GM21576 (cell line): ENCODE data around the gene ZNRF3.
"Not testable (repeated sequence)": the region's sequence is repeated elsewhere in the genome, so short reads cannot be mapped to it uniquely, and the experiment has no call there.

ENCODE experiments used
- ATAC-seq: cut with Tn5 transposase; IDR thresholded peaks from one replicate; pipeline ENCODE4 v1.9.1; 2021; ENCODE audit warnings: mild to moderate bottlenecking, moderate library complexity; ENCODE audit not compliant: unreplicated experiment

ZNRF3 gene

DNA sequence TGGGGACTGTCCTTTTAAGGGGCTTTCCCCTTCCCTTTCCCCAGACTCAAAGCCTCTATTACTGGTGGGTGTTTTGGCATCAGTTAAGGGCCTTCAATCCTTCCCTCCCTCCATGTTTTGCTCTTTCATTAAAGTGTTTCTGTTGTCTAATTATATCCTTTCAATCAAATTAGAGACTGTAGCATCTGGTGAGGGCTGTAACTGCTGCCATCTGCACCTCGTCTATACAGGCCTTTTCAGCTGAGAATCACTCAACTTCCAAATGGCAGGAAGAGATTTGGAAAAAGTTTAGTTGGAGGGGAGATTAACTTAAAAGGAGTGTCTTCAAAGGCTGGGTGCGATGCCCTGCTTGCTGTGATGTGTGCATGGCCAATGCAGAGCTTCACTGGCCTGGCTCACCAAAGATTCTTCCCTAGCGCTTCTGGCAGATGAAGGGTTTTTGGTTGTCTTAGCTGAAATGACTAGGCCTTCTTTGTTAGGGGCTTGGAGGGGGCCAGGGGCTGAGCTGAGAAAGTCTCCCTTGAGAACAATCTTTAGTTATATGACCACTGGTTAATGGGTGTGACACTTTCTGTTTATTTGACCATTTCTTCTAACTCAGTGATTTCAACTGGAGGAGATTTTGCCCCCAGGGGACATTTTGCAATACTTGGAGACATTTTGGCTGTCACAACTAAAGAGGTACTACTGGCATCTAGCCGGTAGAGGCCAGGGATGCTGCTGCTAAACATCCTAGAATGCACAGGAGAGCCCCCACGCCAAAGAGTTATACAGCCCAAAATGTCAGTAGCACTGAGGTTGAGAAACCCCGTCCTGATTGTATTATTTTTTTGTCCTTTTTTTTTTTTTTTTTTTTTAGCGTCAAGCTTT lies 197.0 kb downstream of the ZNRF3 start:
- ATAC-seq: no peak

DNA sequence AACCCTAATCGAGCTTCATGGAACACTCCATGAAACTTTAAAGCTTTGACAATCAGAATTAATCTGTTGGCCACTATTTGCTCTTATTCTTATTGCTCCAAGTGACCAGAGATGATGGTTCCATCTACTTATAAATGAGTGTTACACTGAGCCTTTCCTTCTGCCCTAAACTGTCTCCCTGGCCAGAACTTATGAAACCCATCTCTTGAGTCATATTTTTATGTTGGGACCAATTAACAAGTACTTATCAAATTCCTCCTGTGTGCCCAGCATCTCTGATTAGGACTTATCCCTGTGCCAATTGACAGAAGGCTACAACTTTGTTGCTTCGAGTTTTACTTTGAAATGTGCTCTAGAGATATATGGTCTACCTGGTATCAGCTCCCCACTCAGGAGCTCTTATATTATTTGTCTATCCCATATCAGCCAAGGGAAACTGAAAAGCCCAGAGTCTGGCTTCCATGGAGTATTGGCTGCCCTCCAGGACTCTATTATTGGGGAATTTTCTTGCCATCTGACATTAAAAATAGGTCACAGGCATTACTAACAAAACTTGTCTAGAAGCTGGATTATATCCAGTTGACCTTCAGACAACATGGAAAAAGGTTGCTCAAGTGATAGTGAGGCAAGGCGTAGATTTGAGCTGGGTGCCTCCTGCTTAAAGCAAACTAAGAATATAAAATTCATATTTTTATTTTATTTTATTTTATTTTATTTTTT lies 198.3 kb downstream of the ZNRF3 start:
- no peak for ATAC-seq

GRCh38 chr22:29082826-29083545 lies 199.6 kb downstream of the ZNRF3 start:
- ATAC-seq: no peak

- not testable (repeated sequence) for ATAC-seq
These were observed 200.2 kb downstream of the ZNRF3 start for GRCh38 chr22:29083576-29083932.

- ATAC-seq: no peak
These were observed 200.7 kb downstream of the ZNRF3 start for GRCh38 chr22:29083933-29084591.

GRCh38 chr22:29087012-29087411 lies 203.6 kb downstream of the ZNRF3 start:
- ATAC-seq: no peak

GRCh38 chr22:29088809-29089208 lies 205.4 kb downstream of the ZNRF3 start:
- no peak for ATAC-seq

- ATAC-seq: no peak
These were observed 206.1 kb downstream of the ZNRF3 start for GRCh38 chr22:29089507-29089906.

DNA sequence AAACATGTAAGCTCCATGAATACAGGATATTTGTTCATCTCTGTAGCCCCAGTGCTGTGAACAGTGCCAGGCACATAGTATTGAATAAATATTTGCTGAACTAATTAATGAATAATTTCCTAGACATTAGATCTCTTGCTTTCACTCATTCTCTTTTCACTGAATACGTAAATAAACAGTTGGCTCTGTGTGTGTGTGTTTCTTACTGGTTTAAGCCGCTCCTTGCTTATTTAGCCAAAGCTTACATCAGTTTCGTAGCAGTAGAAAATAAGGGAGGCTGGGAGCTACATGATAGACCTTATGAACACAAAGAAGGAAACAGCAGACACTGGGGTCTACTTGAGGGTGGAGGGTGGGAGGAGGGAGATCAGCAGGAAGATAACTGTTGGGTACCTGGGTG lies 206.7 kb downstream of the ZNRF3 start:
- no peak for ATAC-seq

GRCh38 chr22:29092243-29092642 lies 208.9 kb downstream of the ZNRF3 start:
- ATAC-seq: no peak

DNA sequence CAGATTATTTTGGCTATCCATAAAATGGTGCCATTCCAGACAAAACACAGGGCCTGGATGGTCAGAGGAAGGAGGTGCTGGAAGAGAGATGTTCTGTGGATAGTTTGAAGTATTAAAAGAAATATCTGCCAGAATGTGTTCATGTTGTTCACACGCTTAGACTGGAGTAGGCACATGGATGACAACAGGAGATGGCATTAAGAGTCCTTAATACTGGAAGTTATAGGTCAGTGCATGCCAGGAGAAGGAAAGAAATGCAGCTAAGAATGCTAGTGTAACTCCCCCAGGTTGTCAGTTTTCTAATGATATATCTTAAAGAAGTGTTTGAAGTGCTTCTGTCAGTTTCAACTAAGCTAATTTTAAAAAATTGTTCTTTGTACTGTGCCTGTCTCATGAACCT lies 209.7 kb downstream of the ZNRF3 start:
- ATAC-seq: no peak

DNA sequence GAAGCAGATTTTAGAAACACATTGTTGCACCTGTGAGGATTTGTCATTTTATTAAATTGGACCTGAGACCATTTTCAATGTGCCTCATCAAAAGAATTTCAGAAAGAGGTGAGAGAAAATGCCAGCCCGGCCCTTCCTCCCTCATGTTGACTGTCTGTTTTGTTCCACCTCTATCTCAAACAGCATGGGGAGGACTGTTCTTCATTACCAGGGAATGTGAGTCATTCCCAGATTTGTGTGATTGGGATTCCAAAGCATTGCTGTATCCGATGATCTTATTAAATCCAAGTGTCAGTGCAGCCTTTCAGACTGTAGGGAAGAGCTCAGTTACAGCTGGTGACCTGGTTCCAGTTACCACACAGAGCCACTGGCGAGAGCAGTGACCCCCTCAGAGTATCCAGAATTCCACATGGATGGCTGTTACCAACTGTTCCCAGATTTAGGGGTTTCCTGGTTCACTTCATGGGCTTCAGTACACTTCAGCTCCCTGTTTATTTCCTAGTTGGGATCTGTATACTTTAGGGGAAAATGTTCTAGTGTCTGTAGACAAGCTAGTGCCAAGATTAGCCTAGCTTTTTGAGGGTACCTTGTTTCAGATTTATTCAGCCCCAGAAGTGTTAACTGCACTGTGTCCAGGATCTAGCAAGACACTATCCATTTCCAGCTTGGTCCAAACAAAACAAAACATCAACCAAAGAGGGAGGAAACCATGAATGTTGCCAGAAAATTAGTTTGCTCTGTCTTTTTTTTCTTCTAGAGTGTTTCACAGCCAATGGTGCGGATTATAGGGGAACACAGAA lies 210.3 kb downstream of the ZNRF3 start:
- no peak for ATAC-seq

DNA sequence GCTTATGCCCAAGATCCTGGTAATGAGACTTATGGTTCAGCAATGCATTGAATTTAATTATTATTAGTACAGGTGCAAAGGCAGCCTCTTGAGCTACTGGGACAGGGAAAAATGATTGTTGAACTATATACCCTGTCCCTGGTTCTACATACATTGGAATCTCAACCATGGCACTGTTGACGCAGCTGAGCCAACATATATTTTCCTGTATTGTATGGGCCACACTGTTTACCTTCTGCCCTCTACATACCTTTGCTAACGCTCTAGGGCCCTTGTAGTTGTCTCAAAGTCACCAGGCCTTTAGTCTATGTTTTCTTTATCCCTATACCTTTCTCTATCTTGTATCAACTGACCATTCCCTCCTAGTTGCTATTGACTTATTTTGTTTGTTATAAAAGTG lies 212.1 kb downstream of the ZNRF3 start:
- no peak for ATAC-seq

DNA sequence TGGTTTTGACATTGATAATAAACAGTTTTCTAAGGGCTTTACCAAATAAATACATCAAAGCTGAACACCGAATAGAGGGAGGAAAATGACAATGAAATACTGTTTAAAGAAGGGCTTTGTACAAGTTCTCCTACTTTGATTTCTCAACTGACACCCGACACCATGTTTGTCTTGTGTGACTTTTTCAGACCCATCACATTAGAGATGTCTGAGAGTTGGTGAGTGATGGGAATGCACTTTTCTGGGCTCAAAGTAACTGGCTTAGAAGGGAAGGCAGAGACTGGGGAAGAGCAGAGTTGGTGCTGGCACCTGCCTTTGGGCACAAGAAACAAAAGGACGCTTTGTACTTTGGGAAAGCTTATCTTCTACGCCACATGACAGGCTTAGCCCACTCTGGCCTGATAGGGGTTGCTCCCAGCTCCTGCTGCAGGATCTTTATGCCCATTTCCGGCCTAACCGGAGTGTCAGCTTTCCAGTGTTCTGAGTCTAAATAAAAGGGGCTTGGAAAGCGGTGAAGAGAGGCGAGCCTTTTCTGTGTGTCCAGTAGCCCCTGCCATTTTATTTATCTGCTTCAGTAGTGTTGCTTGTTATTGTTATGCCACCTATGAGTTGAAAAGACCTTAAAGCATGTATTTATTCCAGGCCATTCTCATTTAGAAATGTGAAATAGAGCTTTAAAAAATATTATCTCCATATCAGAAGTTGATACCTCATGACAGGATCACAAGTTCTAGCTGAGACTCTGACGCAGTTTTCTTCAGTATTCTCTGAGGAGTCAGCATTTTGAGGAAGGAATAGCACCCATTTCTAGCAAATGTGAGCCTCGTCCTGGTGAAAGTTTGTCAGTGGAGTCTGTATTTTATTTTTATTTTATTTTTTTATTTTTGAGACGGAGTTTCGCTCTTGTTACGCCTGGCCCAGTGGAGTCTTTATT lies 213.6 kb downstream of the ZNRF3 start:
- ATAC-seq: no peak

GRCh38 chr22:29098296-29098695 lies 214.9 kb downstream of the ZNRF3 start:
- ATAC-seq: no peak

DNA sequence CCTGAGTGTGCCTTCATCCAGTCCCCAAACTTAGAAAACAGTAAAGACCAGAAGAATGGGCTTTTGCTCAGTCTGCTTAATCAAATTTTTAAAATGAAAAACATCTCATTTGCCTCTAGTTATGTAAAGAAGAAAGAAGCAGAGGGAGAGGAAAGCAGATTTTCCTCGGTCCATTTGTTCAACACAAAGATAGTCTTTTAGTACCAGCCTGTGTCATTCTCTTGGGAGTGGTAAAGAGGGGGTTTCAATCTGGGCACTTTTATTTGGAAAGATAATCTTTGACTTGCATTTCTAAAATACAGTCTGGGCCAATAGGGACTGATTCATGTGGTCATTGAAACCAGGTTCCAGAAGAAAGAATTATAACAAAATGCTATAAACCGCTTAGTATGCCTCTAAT lies 218.9 kb downstream of the ZNRF3 start:
- no peak for ATAC-seq

GRCh38 chr22:29103121-29103520 lies 219.7 kb downstream of the ZNRF3 start:
- no peak for ATAC-seq

GRCh38 chr22:29105468-29105867 lies 222.1 kb downstream of the ZNRF3 start:
- no peak for ATAC-seq

GRCh38 chr22:29106839-29107238 lies 223.5 kb downstream of the ZNRF3 start:
- no peak for ATAC-seq
